SHP77 treated with DMSO at 0.1 percent for 48 hours (cell line): ENCODE measurements around the gene PIK3CA.
A peak's percentile ranks its signal among the peaks of the same experiment; 100 is the strongest.
"Not testable (repeated sequence)": the region's sequence is repeated elsewhere in the genome, so short reads cannot be mapped to it uniquely, and the experiment has no call there.

Experiments used
- DNase-seq: peaks from one replicate; lab custom pipeline; 2025; lab: John Stamatoyannopoulos, UW

The PIK3CA gene

DNA sequence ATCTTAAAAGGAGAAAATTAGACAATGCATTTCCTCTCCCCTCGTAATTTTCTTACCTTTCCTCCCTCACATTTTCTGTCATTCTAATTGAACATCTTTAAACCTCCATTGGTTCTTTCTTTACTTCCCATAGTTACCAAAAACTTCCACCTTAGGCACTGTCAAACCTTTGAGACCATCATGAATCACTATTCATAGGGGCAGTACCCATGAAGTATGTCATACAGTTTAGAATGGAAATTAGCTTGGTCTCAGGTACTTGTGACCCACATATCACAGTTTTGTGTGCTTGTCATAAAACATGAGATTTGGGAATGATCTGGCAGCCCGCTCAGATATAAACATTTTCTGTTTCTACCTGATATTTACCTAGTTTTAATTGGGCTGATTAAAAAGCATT, 52.6 kb downstream of the PIK3CA start:
- no peak for DNase-seq

DNA sequence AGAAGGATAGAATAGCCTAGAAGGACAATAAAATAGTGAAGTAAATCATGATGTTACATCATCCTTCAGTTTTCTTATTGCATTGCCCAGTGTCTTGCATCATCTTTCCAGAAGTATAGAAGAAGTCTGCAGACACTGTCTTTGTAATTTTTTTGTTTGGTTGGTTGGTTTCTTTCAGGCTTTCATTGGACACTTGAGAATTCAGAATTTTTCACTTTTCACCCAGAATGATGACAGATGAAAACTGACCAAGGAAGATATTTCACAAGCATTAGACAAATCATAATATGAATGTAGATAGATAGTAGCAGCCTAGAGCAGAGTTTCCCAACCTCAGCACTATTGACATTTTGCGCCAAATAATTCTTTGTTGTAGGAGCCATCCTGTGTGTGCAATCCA, 67.4 kb downstream of the PIK3CA start:
- DNase-seq = not testable (repeated sequence)

DNA sequence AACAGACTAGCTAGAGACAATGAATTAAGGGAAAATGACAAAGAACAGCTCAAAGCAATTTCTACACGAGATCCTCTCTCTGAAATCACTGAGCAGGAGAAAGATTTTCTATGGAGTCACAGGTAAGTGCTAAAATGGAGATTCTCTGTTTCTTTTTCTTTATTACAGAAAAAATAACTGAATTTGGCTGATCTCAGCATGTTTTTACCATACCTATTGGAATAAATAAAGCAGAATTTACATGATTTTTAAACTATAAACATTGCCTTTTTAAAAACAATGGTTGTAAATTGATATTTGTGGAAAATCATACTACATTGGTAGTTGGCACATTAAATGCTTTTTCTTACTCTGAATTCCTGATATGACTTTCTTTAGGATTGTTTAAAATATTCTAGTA, 70.1 kb downstream of the PIK3CA start:
- DNase-seq = not testable (repeated sequence)

DNA sequence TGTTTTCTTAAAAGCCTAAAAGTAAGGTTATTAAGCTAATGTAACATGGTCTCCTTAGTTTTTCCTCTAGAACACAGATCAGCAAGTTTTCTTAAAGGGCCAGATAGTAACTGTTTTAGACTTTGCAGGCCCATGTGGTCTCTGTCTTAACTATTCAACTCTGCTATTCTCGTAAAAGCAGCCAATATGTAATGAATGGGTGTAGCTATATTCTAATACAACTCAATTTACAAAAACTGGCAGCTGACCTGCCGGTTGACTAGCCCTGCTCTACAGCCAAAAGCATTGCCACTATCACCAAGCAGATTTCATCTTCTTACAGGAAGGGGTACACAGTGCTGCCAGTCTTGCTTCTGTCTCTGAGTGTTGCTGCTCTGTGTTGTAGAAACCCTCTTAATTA, 75.4 kb downstream of the PIK3CA start:
- no peak for DNase-seq

DNA sequence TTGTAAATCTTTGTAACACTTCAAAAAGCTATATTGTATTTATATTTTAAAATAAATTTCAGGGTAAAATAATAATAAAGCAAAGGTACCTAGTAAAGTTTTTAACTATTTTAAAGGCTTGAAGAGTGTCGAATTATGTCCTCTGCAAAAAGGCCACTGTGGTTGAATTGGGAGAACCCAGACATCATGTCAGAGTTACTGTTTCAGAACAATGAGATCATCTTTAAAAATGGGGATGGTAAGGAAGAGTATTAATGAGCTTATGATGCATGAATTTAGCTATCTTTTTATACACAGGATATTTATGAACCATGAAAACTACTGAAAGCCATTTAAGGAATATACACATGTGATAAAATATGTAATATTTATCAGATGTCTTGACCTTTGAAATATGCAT, 76.4 kb downstream of the PIK3CA start:
- no peak for DNase-seq

DNA sequence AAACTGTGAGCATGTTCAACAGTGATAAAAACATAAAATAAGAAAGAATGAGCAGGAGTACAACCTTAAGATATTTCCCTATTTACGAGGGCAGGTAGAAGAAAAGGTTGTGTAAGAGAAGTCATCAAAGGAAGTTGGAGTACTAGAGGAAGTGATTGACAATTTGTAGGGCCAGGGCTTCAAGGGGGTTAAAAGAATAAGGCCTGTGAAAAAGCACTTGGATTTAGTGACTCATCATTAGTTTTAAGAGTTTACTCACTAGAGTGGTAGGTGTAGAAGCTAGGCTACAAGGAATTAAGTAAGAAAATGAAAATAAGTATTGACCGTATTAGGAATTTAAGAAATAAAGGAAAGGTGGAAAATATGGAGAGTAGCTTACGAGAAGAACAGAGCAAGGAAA, 79.2 kb downstream of the PIK3CA start:
- no peak for DNase-seq

DNA sequence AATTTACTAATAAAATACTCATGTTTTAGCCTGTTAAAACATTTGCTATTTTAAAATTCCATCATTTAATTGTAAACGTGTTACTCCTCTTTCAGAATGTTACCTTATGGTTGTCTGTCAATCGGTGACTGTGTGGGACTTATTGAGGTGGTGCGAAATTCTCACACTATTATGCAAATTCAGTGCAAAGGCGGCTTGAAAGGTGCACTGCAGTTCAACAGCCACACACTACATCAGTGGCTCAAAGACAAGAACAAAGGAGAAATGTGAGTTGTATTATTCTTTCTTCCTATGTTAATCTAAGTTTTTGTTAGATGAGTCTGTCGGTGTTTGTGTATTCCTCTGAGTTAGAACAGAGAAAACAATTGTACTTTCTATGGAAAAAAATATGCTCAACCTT, 81.0 kb downstream of the PIK3CA start:
- DNase-seq = no peak

DNA sequence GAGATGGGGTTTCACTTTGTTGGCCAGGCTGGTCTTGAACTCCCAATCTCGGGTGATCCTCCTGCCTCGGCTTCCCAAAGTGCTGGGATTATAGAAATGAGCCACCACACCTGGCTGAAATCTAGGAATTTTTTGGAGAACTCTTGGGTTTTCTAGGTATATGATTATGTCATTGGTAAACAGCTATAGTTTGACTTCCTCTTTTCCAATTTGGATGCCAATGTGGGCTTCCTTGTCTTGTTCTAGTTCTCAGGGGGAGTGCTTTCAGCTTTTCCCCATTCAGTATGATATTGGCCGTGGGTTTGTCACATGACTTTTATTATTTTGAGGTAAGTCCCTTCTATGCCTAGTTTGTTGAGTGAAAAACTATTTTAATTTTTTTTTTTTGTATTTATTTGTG, 84.9 kb downstream of the PIK3CA start:
- no peak for DNase-seq

DNA sequence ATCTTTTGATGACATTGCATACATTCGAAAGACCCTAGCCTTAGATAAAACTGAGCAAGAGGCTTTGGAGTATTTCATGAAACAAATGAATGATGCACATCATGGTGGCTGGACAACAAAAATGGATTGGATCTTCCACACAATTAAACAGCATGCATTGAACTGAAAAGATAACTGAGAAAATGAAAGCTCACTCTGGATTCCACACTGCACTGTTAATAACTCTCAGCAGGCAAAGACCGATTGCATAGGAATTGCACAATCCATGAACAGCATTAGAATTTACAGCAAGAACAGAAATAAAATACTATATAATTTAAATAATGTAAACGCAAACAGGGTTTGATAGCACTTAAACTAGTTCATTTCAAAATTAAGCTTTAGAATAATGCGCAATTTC, 86.0 kb downstream of the PIK3CA start:
- DNase-seq = no peak

DNA sequence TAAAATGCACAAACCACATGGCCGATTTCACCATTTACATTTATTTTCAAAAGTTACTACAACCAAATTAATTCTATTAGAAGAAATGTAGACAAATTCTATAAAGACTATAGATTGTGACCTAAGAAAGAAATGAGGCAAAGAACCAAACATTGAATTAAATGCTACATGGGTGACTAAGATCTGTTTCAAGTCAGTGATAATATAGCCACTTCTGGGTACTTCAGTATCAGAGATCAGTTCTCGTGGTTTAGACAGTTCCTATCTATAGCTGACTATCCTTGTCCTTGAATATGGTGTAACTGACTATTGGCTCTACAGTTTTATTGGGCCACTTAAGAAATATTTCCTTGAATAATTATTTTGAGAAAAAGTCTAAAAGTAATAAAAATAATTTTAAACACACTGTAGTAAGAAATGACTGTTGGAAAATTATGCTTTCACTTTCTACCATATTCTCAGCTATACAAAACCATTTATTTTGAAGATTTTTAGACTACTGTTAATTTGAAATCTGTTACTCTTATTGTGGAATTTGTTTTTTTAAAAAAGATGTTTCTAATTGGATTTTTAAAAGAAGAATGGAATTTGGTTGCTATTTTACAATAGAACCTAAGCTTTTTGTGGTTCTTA, 88.6 kb downstream of the PIK3CA start:
- no peak for DNase-seq

DNA sequence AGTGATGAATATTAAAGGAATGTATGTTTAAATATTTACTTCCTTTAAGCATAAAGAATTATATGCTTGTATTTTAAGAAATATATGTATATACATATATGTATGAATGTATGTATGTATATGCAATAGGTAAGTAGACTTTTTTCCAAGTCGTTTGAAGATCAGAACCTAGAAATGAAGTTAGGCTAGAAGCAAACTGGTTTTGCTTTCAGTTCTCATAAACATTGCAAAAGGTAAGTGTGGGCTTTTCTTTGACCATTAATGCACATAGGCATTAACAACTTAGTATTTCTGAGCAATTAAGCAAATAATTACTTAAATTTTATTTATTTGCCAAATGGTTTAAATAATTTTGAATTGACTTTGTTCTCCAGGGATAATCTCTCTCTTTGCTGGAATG, 92.1 kb downstream of the PIK3CA start:
- DNase-seq = not testable (repeated sequence)

DNA sequence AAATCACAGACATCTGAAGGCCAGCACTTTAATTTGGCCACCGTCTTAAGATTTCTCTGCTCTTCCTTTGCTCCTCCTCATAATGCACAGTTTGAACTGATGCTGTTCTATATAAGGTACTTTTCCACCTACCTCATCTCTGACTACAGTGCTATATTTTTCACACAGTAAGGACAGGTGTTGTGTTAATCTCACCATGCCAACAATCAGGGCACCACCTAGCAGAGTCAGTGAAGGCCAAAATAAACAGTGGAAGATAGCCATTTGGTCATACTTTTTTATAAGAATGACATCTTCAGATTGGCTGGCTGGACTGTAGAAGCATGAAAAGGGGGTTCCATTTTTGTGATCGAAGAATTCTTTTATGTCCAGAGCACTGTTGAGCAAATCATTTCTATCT, 94.7 kb downstream of the PIK3CA start:
- not testable (repeated sequence) for DNase-seq

DNA sequence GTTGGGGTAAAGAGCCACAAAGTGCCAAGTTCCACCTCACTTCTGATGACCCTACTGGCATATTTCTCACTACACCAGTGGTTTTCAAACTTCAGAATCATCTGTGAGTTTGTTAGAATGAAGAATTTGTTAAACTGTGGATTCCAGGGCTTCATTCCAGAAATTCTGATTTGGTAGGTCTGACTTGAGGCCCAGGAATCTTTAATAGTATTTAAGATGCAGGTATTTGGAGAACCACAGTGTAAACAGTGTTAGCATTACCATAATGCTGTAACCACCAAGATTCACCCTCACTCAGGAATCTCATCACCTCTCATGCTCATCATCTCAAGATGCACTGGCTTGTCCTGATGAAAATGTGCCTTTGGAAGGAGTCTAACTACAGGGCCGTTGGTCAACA, 96.7 kb downstream of the PIK3CA start:
- DNase-seq = no peak

DNA sequence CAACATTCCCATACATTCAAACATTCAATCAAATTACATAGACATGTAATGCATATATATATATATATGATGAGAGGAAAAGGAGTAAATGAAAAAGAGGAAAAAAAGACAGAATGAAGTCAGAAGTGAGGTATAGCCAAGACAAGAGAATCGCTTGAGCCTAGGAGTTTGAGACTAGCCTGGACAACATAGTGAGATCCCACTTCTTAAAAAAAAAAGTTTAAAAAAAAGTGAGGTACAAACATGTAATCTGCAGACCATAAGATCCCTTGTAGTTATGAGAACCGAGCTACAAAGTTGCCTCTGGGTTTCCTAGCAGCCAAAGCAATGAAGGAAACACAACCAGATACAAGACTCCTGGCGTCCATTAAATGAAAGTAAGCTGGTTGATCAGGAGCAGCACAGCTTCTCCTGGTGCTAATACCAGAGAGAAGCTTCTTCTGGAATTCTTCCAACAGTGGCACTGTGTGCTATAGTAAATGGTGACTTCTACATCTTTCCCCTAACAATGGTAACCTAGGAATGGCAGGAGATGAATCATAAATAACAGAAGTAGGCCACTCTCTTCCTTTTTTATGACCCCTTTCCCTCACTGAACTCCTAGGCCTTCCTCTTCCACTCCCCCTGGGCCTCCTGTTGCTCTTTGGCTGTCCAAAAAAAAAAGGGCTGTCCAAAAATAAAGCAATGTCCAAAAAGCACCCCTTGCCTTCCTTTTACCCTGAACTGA, 99.3 kb downstream of the PIK3CA start:
- no peak for DNase-seq

DNA sequence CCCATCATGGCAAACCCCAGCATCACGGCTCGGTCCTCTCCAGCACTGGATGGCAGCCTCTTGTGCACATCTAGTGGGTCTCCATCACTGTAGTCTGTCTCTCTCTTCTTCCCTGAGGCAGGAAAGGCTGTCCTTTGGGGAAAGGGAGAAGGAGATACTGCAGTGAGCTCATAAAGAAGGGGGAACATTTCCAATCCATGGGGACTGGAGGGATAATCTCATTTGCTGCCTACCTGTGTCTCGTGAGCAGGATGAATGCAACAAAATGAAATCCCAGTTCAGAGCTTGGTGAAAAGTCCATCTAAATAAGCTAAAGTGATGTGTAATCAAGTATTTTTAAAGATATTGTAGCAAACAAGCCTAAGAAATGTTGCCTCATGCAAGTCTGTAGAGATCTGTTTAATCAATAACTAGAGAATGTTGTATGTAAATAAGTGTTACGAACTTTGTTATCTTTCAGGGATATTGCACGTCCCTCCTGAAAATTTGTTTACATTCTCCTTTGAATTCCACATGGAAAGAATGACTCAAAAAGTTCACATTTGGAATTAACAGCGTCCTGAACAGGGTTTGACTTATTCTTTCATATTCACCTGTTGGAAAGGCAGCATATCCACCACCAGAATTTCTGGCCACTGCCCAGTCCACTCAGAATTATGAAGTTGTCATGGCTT, 102.8 kb downstream of the PIK3CA start, which contains the start of gene KCNMB3:
Gene KCNMB3 (minus strand): TSS at position 312 of the 674 bp plus-strand sequence. CDS start 124 bp downstream, at position 188.
- no peak for DNase-seq

DNA sequence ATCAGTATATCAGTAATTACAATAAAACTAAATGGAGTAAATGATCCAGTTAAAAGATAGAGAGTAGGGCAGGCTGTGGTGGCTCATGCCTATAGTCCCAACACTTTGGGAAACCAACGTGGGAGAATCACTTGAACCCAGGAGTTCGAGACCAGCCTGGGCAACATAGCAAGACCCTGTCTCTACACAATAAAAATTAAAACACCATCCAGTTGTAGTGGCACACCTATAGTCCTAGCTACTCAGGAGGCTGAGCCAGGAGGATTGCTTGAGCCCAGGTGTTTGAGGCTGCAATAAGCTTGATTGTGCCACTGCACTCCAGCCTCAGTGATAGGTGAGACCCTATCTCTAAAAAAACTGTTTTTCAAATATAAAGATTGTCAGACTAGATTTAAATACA, 108.7 kb downstream of the PIK3CA start:
- DNase-seq = no peak

DNA sequence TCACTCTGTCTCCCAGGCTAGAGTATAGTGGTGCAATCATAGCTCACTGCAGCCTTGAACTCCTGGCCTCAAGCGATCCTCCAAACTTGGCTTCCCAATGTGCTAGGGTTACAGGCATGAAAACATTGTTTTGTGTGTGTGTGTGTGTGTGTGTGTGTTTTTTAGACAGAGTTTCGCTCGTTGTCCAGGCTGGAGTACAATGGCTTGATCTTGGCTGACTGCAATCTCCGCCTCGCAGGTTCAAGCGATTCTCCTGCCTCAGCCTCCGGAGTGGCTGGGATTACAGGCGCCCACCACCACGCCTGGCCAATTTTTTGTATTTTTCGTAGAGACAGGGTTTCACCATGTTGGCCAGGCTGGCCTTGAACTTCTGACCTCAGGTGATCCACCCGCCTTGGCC, 109.6 kb downstream of the PIK3CA start:
- DNase-seq = not testable (repeated sequence)

DNA sequence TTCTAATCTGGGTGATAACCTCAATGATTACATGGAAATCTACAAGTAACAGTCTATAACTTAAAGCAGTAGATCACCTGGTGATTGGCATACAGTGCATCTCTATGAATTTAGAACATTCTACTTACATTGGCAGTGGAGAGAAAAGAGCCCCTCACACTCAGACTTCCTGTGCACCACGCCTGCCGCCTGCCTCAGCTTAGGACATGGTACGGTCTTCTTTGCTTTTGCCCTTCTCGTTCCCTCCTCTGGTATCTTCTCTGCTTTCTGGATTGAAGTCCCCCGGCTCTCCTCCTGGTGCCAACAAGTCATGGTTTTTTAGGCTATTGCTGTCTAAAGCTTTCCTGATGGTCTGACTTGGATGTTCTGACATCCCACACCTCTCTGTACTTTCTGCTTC, 110.7 kb downstream of the PIK3CA start:
- DNase-seq = no peak

DNA sequence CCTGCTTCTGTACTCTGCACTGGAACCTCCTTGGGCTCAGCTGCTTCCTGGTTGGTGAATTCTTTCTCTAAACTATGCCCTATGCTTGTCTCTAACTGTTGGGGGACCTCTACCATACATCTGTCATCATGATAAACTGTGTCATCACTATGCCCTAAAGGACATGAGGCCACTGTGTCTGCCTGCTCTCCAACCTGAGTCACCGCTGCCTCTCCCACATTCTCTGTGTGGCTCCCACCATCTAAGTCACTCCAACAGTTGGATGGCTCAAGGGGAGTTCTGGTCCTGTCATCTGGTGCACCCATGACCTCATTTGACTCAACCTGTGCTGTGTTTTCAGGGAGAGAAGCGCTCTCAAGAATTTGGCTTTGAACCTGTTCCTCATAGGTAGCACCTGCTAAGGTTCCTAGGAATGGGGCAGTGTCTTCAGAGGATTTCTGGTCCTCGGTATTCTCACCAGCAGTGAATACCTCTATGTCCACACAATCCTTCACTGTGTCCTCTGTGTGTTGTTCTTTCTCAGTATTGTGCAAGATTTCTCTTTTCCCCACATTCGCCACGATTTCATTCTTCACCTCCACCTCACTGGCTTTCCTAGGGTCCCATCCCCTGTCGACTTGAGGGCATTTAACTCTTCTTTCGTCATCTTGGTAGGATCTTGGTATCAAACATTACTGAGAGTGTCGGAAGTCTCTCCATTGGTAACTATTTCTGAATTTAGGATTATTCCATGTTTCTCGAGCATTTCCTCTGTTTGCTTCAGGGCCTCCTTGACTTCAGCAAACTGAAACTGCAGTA, 112.0 kb downstream of the PIK3CA start:
- DNase-seq = not testable (repeated sequence)

DNA sequence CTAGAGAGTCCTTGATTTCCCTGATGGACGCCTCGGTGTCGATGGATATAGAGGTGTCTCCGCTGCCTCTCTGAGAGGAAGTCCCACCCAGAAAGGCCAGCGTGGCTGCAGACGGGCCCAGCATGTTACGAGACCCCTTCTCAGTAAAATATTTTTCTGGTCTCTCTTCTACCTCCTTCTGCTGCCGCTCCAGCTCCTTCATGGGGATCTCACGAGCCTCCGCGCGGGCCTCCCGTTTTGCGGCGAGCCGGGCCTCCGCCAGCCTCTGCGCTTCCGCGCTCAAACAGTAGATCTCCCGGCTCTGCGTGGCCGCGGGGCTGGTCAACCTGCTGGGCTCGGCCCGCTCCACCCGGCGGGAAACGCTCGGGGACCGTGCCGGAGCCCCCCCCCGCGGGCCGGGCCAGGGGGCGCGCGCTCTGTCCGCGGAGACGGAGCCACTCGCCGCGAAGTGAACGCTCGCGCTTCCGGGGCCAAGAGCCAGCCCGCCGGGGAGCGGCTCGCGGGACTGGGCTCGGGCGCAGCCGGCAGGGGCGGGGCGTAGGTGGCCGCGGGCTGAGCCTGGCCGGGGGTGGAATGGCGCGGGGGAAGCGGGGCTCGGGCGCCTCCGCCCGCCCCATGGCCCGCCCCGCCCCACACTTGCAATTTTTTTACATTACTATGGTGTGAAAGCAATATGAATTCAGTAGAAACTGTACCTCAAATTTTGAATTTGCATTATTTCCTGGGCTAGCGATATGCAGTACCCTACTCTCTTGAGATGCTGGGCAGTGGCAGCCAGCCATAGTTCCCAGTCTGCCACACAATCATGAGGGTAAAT, 113.0 kb downstream of the PIK3CA start:
- DNase-seq = peak; percentile 51

DNA sequence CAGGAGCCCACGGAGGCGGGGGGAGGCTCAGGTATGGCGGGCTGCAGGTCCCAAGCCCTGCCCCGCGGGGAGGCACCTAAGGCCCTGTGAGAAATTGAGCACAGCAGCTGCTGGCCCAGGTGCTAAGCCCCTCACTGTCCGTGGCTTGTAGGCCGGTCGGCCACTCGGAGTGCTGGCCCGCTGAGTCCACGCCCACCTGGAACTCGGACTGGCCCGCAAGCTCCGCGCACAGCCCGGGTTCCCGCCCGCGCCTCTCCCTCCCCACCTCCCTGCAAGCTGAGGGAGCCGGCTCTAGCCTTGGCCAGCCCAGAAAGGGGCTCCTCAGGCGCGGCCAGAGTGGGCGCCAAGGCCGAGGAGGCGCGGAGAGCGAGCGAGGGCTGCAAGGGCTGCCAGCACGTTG, 115.0 kb downstream of the PIK3CA start:
- DNase-seq = no peak

DNA sequence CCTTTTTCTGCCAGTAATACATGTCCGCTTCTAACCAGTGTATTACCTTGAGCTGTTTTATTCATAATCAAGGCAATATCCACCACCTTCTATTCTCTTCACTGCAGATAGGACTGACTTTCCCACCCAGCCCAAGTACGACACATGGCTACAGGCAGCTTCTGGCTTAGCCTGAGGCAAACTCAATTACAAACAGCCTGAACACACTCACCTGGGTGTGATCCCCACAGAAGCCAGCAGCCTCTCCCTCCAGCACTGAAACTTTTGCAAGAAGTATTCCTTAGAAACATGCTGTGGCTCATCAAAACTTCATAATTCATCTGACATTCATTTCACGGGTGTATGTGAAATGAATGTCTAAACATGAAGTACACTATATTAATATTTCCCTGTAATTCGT, 116.3 kb downstream of the PIK3CA start:
- DNase-seq = no peak
